Natural killer cell treated with Interleukin-12 subunit alpha and Interleukin-12 subunit beta and Interleukin-15 and Interleukin-18, amount 100 ng/mL, for 72 hours (primary cell): ENCODE data around the gene FBLN1. TPM values are rescaled to one million over a fixed set of nuclear protein-coding genes. Genes with fewer than 3 reads are reported as not detected.
"Not testable (repeated sequence)": the region's sequence is repeated elsewhere in the genome, so short reads cannot be mapped to it uniquely, and the experiment has no call there.

Experiments used
- ATAC-seq, 2 donors: fragments of 150-1000 bp; cut with Tn5 transposase in 1 of 2; sonication (Bioruptor Pico), chemical (Tn5 transposase) in 1 of 2; 2 replicates each; pipeline ENCODE4 v1.10.0; 2021
- DNase-seq: peaks from one replicate; pipeline ENCODE4 v3.0.0; 2022; ENCODE audit warnings: low spot score
- H3K27ac Mint-ChIP-seq, 2 donors: 1 replicate in 1 of 2; 2 replicates in 1 of 2; pipeline ENCODE4 v1.8.0; 2022; ENCODE audit warnings: mixed read lengths in 2 of 2, mild to moderate bottlenecking in 1 of 2, moderate library complexity in 1 of 2
- H3K27me3 Mint-ChIP-seq, 2 donors: 1 replicate in 1 of 2; 2 replicates in 1 of 2; pipeline ENCODE4 v1.8.0; 2022; ENCODE audit warnings: mixed read lengths in 2 of 2
- H3K36me3 Mint-ChIP-seq: one replicate; pipeline ENCODE4 v1.8.0; 2022; ENCODE audit warnings: mixed read lengths
- H3K4me1 Mint-ChIP-seq, 2 donors: 1 replicate in 1 of 2; 2 replicates in 1 of 2; pipeline ENCODE4 v1.8.0; 2022; ENCODE audit warnings: low read depth in 2 of 2, mixed read lengths in 2 of 2, mild to moderate bottlenecking in 1 of 2
- H3K4me3 Mint-ChIP-seq: one replicate; pipeline ENCODE4 v1.8.0; 2022; ENCODE audit warnings: mixed read lengths
- H3K9me3 Mint-ChIP-seq: 2 replicates; pipeline ENCODE4 v1.8.0; 2022; ENCODE audit warnings: mixed read lengths
- total RNA-seq, 2 donors: library from RNA; stranded (reverse); gene quantifications; one replicate each; pipeline ENCODE4 v1.2.3, GENCODE V29; 2022

Gene FBLN1
- total RNA-seq, 2 donors from 2014 or later: not detected

DNA sequence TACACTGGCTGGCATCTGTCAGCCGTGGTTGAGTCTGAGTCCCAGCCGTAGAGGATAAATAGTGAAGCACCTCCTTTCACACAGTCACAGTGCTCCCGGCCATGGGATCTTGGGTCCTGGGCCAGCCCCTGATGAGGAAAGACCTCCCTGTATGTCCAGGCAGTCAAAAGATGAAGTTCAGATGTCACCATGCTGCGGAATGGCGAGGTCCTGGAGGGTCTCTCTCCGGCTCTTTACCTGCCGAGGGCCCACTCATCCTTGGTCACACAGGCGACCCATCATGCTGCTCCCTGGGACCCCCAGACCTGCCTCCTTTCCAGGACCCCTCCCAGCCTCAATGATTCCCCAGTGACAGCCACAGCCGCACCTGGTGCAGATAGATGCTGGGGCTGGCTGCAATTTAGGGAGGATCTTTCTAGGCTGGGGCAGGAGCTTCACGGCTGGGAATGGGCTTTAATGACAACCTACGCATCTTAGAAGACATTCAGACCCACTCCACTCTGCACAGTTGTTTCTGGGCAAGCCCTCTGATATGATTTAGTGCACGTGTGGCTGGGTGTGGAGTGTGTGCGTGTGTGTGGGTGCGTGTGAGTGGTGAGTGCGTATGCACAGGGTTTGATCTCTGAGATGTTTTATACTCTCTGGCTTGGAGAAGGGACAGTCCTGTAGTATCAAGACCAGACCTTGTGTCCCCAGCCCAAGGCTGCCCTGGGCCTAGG, 79.7 kb downstream of the FBLN1 start:
- H3K27ac Mint-ChIP-seq: no peak overlapping the region

DNA sequence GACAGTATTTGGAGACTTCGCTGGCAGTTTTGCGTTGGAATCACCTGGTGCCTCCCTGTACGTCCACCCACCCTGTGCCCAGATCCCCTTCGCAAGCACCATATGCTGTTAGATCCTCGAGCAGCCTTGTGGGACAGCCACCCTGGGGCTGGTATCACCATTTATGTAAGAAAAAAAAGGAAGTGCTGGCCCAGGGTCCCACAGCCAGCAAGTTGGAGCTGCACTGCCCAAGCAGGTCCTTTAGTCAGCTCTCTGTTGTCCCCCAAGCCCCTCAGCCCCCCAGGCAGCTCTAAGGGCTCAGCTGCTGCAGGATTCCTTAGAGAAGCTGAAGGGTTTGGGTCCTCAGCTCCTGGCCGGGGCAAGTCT, 80.3 kb downstream of the FBLN1 start:
- peaks cover 3 to 5% of the 10 kb centered on the region in 2 donors for H3K27me3 Mint-ChIP-seq
- DNase-seq: no peak
- no peak overlapping the region for H3K27ac Mint-ChIP-seq
- H3K4me1 Mint-ChIP-seq: peaks cover 6 to 10% of the 10 kb centered on the region in 2 donors
- no peak overlapping the region for H3K4me3 Mint-ChIP-seq
- H3K36me3 Mint-ChIP-seq: no peaks in the 10 kb centered on the region
- no peaks in the 10 kb centered on the region for H3K9me3 Mint-ChIP-seq
- no peak for ATAC-seq

More for the DNA sequence above, 79.7 kb downstream of the FBLN1 start:
- DNase-seq (no peak), ATAC-seq (no peak)
- H3K36me3 Mint-ChIP-seq: no peaks in the 10 kb centered on the region
- H3K4me1 Mint-ChIP-seq: peaks cover 9 to 10% of the 10 kb centered on the region in 2 donors
- H3K27me3 Mint-ChIP-seq: peaks cover 0 to 4% of the 10 kb centered on the region in 2 donors
- H3K9me3 Mint-ChIP-seq: no peaks in the 10 kb centered on the region
- no peak overlapping the region for H3K4me3 Mint-ChIP-seq

DNA sequence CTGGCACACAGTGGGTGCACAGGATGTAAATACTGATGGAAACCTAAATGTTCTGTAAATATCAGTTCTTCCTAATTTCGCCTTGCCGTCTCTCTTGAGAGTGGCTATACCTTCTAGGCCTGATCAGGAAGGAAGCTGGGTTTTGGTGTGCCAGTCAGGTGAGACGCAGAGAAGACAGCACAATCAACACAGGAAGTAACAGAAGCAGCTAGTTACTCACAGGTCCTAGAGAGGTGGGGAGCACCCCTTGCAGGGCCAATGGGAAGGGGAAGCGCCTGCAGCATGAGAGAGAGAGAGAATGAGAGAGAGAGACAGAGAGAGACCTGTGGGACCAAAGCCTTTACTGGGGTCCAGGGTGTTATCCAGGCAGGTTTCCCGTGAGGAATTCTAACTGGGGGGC, 80.8 kb downstream of the FBLN1 start:
- no peak for DNase-seq
- no peak overlapping the region for H3K27ac Mint-ChIP-seq
- H3K4me3 Mint-ChIP-seq: no peak overlapping the region
- ATAC-seq: no peak
- no peaks in the 10 kb centered on the region for H3K9me3 Mint-ChIP-seq
- H3K4me1 Mint-ChIP-seq: peaks cover 6 to 10% of the 10 kb centered on the region in 2 donors
- no peaks in the 10 kb centered on the region for H3K36me3 Mint-ChIP-seq
- H3K27me3 Mint-ChIP-seq: peaks cover 3 to 5% of the 10 kb centered on the region in 2 donors

DNA sequence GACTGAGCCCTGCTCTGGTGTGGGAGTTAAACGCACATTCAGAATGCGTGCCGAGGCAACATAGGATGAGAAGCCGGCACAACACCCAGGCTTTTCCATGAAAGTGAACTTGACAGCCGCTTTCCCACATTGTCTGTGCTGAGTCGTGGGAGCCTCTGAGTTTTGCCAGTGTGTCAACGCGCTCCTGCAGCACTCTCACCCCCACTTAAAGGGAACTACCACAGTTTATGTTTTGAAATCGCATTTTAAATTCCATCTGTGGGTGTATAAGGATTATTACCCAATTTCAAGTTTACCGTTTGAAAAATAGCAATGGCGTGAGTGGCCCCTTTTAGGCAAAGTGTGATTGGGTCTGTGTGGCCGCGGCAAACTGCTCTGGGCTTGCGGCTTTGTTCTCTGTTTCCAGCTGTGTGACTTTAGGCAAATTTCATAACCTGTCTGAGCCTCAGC, 81.5 kb downstream of the FBLN1 start:
- Mint-ChIP-seq H3K4me3 (no peak overlapping the region), H3K27me3 (peaks cover 3 to 5% of the 10 kb centered on the region in 2 donors), H3K4me1 (peaks cover 6 to 10% of the 10 kb centered on the region in 2 donors), H3K36me3 (no peaks in the 10 kb centered on the region), H3K27ac (no peak overlapping the region), H3K9me3 (no peaks in the 10 kb centered on the region)
- no peak for ATAC-seq
- no peak for DNase-seq

DNA sequence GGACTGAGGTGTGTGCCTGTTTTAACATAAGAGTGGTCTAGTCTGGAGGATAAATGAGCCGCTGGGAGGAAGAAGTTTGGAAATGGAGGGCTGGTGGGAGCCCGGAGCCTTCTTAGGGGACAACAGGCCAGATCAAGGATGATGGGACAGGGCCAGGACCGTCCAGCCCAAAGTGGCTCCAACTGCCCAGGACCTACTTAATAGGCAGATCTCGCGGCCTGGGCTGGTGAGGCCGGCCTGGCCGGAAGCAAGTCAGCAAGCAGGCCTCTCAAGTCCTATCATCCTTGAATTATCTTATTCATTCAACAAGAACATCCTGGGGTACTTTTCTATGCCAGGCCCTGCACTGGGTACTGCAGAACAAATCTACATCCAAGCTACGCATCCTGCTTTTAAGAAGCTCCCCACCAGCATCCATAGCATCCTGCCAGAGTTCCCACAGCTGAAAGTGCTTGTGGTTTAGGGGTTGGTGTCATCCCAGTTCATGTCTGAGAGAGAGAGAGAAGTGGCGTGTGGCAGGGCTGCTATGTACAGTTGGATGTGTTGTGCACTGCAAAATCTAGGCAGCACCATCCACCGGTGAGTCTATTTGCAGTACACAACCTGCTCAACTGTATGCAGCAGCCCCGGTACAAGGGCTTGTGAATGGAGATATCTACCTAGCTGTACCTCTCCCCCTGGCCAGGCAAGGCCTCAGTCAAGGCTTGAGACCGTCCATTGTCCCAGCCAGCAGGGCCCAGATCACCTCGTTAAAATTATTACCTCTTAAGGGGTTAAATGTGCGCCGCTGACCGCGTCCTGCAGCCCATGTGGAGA, 82.1 kb downstream of the FBLN1 start:
- DNase-seq: no peak

DNA sequence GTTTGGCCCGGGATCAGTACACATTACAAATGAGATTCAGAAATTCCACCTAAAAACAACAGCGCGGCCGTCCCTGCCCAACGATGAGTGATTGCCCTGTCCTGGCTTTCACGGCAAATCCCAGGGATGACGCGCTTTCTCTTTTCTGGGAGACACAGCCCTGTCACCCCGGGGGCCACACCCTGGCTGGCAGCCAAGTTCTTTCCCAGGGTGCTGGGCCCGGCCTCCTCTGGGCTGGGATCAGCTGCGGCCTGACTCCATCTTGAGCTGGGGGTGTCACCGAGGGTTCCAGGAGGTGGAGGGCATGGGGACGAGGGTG, 82.7 kb downstream of the FBLN1 start:
- no peaks in the 10 kb centered on the region for H3K9me3 Mint-ChIP-seq

More for the DNA sequence above, 82.1 kb downstream of the FBLN1 start:
- Mint-ChIP-seq H3K36me3 (no peaks in the 10 kb centered on the region), H3K9me3 (no peaks in the 10 kb centered on the region), H3K4me1 (peaks cover 6 to 10% of the 10 kb centered on the region in 2 donors), H3K27ac (no peak overlapping the region), H3K27me3 (peaks cover 0 to 5% of the 10 kb centered on the region in 2 donors), H3K4me3 (no peak overlapping the region)
- no peak for ATAC-seq

DNA sequence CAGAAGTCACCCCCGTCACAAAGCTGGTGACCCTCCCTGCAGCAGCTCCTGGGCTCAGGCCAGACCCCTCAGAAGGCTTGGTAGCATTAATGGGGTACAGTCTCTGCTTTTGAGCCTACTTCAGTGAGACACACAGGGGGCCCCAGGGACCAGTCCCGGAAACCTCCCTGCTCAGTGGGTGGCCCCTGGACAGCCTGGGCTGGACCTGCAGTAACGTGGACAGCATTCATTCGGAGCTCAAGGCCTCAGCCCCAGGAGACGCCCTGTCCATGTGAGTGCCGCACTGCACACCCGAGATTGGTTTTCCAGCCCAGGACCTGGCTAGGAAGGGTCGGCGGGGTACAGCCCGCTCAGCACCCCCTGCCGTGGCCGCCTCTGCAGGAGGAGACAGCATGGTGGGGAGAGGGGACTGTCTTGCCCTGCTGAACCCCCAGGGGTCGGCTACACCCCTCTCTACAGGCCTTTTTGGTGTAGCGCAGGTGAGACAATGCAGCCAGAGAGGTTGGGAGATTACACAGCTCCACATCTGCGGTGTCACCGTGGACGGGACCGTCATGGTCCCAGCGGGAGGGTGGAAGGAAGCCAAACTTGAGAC, 83.4 kb downstream of the FBLN1 start:
- peaks cover 0 to 5% of the 10 kb centered on the region in 2 donors for H3K27me3 Mint-ChIP-seq
- no peaks in the 10 kb centered on the region for H3K9me3 Mint-ChIP-seq
- H3K4me3 Mint-ChIP-seq: no peak overlapping the region
- no peaks in the 10 kb centered on the region for H3K36me3 Mint-ChIP-seq
- H3K27ac Mint-ChIP-seq: no peak overlapping the region
- no peak for DNase-seq
- no peak for ATAC-seq
- peaks cover 9 to 10% of the 10 kb centered on the region in 2 donors for H3K4me1 Mint-ChIP-seq

More for the DNA sequence above, 82.7 kb downstream of the FBLN1 start:
- Mint-ChIP-seq H3K4me1 (peaks cover 7 to 10% of the 10 kb centered on the region in 2 donors), H3K27ac (no peak overlapping the region), H3K4me3 (no peak overlapping the region), H3K36me3 (no peaks in the 10 kb centered on the region), H3K27me3 (peaks cover 0 to 5% of the 10 kb centered on the region in 2 donors)
- DNase-seq (no peak), ATAC-seq (no peak)

DNA sequence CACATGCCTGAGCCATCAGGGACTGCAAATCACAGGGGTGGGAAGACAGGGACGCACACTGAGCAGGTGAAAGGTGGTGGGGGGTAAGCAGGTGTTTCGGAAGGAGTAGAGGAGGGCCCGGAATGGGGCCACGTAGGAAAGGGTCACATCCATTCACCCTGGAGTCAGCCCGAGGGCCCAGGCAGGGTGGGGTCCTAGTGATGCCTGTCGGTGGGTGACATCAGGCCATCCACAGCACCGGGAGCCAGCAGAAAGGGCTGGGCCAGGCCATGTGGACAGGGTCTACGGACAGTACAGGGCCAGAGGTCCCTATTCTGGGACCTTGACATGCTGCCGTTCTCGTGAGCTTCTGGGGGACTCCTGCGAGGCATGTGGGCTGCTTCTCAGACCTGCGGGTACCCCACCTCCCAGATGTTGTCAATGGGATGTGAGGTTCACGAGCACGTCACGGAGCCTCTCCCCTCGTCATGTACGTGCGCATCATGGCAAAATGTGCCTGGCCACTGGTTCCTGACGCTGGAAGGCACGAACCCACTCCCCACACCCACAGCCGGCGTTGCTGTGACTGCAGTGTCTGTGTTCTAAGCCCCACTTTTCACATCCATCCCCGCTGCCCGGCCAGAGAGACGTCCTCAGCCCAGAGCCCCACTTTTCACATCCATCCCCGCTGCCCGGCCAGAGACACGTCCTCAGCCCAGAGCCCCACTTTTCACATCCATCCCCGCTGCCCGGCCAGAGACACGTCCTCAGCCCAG, 84.1 kb downstream of the FBLN1 start:
- no peak for ATAC-seq
- no peaks in the 10 kb centered on the region for H3K36me3 Mint-ChIP-seq
- no peak for DNase-seq
- peaks cover 0 to 5% of the 10 kb centered on the region in 2 donors for H3K27me3 Mint-ChIP-seq
- no peaks in the 10 kb centered on the region for H3K9me3 Mint-ChIP-seq
- H3K4me3 Mint-ChIP-seq: no peak overlapping the region
- peaks cover 7 to 10% of the 10 kb centered on the region in 2 donors for H3K4me1 Mint-ChIP-seq
- no peak overlapping the region for H3K27ac Mint-ChIP-seq

DNA sequence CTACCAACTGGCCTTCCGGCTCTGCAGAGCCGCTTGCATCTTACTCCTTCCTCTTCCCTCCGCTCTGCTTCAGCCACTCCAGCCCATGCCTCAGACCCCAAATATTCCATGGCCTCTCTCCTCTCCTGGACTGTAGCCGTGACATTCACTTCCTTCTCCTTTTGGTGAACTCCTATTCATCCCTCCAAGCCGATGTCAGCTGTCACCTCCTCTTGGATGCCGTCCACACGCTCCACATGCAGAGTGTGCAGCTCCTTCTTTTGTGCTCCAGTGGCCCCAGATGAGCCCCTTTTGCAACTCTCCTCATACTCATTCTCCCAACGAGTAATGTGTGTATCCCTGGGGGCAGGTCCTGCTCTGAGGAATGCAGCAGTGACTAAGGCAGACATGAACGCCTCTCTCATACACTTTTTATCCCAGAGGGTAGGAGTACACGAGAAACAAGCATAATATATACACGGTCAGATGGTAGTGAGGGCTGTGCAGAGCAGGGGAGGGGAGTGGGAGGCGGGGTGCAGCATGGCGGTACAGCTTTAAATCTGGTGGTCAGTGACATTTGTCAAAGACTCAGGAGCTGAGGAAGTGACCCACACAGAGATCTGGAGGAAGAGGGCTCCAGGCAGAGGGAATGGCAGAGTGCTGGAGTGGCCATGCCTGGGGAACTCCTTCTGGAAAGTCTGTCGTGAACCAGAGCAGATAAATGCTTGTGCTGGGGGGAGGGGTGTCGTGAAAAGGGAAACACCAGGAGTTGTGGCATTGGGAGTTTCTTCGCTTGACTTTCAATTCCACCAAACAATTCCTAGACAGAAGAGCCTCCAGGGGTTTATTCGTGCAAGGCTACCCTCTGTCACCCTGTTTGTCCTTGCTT, 85.2 kb downstream of the FBLN1 start:
- H3K9me3 Mint-ChIP-seq: no peaks in the 10 kb centered on the region
- no peak for ATAC-seq
- H3K36me3 Mint-ChIP-seq: no peaks in the 10 kb centered on the region
- no peak overlapping the region for H3K4me3 Mint-ChIP-seq
- no peak for DNase-seq
- no peak overlapping the region for H3K27ac Mint-ChIP-seq
- H3K4me1 Mint-ChIP-seq: peaks cover 7% of the 10 kb centered on the region in 2 donors
- peaks cover 3 to 5% of the 10 kb centered on the region in 2 donors for H3K27me3 Mint-ChIP-seq

DNA sequence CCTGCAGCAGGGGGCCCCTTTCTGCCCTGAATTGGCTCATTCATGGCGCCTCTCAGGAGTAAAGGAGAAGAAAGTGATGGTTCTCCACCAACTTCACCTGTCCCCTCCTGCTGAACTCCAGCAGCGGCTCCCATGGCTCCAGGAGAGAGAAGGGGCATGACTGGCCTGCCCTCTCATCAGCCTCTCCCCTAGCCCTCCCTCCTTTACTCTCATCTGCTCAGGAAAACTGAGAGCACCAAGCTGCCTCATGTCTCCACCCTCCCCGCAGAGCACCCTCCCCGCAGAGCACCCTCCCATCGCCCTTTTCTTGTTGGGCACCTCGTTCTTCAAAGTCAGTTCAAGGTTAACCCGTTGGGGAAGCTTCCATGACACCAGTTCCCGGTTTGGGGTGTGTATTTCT, 86.9 kb downstream of the FBLN1 start:
- ATAC-seq: no peak
- peaks cover 5 to 10% of the 10 kb centered on the region in 2 donors for H3K27me3 Mint-ChIP-seq

DNA sequence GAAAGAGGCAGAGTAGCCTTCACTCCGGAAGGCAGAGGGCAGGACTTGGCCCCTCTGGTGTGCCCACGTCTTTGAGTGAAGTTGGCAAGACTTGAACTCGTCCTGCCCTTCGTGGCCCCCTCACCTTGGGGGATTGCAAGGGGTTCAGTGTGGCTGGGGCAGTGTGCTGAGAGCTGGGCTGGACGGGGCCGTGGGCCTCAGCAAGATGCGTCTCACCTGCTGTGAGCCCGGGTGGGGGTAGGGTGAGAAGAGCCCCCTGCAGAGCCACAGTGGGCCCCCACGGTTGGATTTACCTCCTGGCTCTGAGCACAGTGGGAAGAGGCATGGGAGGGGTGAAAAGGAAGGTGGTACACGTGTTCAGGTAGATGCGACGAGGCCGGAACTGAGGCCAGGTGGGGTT, 87.6 kb downstream of the FBLN1 start:
- H3K9me3 Mint-ChIP-seq: no peaks in the 10 kb centered on the region
- H3K27ac Mint-ChIP-seq: no peak overlapping the region
- ATAC-seq (no peak), DNase-seq (no peak)
- no peak overlapping the region for H3K4me3 Mint-ChIP-seq
- H3K36me3 Mint-ChIP-seq: no peaks in the 10 kb centered on the region
- peaks cover 0 to 3% of the 10 kb centered on the region in 2 donors for H3K4me1 Mint-ChIP-seq
- H3K27me3 Mint-ChIP-seq: peaks cover 8 to 13% of the 10 kb centered on the region in 2 donors

More for the DNA sequence above, 86.9 kb downstream of the FBLN1 start:
- H3K9me3 Mint-ChIP-seq: no peaks in the 10 kb centered on the region
- no peak for DNase-seq
- peaks cover 0 to 3% of the 10 kb centered on the region in 2 donors for H3K4me1 Mint-ChIP-seq
- no peak overlapping the region for H3K4me3 Mint-ChIP-seq
- no peak overlapping the region for H3K27ac Mint-ChIP-seq
- no peaks in the 10 kb centered on the region for H3K36me3 Mint-ChIP-seq

DNA sequence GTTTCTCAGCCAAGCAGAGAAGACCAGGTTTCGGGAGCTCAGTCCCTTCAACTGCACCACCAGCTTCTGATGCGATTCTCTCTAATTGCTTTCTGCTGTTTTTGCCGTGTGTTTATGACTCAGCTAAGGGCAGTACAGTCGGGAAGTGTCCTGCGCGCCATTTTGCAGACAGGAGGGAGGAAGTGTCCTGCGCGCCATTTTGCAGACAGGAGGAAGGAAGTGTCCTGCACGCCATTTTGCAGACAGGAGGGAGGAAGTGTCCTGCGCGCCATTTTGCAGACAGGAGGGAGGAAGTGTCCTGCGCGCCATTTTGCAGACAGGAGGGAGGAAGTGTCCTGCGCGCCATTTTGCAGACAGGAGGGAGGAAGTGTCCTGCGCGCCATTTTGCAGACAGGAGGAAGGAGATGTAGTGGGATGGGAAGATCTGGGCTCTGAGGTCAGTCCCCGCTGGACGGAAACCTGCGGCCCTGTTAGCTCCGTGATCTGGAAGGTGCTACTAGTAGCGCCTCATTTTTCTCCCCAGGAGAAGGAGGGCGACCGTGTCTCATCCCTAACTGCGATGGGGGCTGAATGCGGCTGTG, 89.0 kb downstream of the FBLN1 start:
- peaks cover 8 to 13% of the 10 kb centered on the region in 2 donors for H3K27me3 Mint-ChIP-seq

More for the DNA sequence above, 89.0 kb downstream of the FBLN1 start:
- not testable (repeated sequence) for ATAC-seq, H3K4me1 Mint-ChIP-seq, H3K9me3 Mint-ChIP-seq, H3K27ac Mint-ChIP-seq, H3K36me3 Mint-ChIP-seq, DNase-seq, H3K4me3 Mint-ChIP-seq
